Mesenchymal stem cell (in vitro differentiated cells and primary cell): ENCODE data around the gene PLCG2.
A peak's percentile ranks its signal among the peaks of the same experiment; 100 is the strongest.

Source experiments
- DNase-seq: peaks from one replicate; pipeline ENCODE4 v3.0.0-alpha.2; 2013
- H2AFZ ChIP-seq: one replicate; pipeline ENCODE4 v1.6.1; 2013; ENCODE audit warnings: low read depth, mild to moderate bottlenecking, control low read depth, inconsistent platforms, low read length, moderate library complexity
- H2AK5ac ChIP-seq: 2 replicates; pipeline ENCODE4 v1.6.1; 2013; ENCODE audit warnings: low read length, moderate library complexity, mild to moderate bottlenecking, inconsistent platforms; ENCODE audit not compliant: severe bottlenecking
- H2BK120ac ChIP-seq: one replicate; pipeline ENCODE4 v1.6.1; 2013; ENCODE audit warnings: low read depth, mild to moderate bottlenecking, inconsistent platforms, low read length, moderate library complexity
- H2BK12ac ChIP-seq, 2 experiments: one replicate each; pipeline ENCODE4 v1.6.1; 2013; ENCODE audit warnings: inconsistent platforms in 2 of 2, low read length in 2 of 2, mild to moderate bottlenecking in 2 of 2, moderate library complexity in 2 of 2, control low read depth in 1 of 2
- H2BK15ac ChIP-seq: one replicate; pipeline ENCODE4 v1.6.1; 2013; ENCODE audit warnings: mild to moderate bottlenecking, low read depth, inconsistent platforms; ENCODE audit not compliant: poor library complexity, severe bottlenecking
- H2BK5ac ChIP-seq: 2 replicates; pipeline ENCODE4 v1.6.1; 2013; ENCODE audit warnings: low read depth, mild to moderate bottlenecking, low read length, control low read depth, inconsistent platforms; ENCODE audit not compliant: poor library complexity, severe bottlenecking
- H3K14ac ChIP-seq, 2 experiments: one replicate each; pipeline ENCODE4 v1.6.1; 2013; ENCODE audit warnings: inconsistent platforms in 2 of 2, low read length in 2 of 2, control low read depth in 1 of 2, mild to moderate bottlenecking in 1 of 2, moderate library complexity in 1 of 2
- H3K18ac ChIP-seq, 2 experiments: one replicate each; pipeline ENCODE4 v1.6.1; 2013; ENCODE audit warnings: inconsistent platforms in 2 of 2, low read length in 2 of 2, control low read depth in 1 of 2, low read depth in 1 of 2, mild to moderate bottlenecking in 1 of 2
- H3K23ac ChIP-seq, 2 experiments: one replicate each; pipeline ENCODE4 v1.6.1; 2013; ENCODE audit warnings: inconsistent platforms in 2 of 2, low read length in 2 of 2, mild to moderate bottlenecking in 2 of 2, moderate library complexity in 2 of 2, control low read depth in 1 of 2
- H3K27ac ChIP-seq: 2 replicates; pipeline ENCODE4 v1.5.1; 2013; ENCODE audit warnings: mild to moderate bottlenecking, moderate library complexity, low read length, control low read depth, inconsistent platforms; ENCODE audit not compliant: poor library complexity, severe bottlenecking
- H3K27me3 ChIP-seq, 2 experiments: 2 replicates each; pipeline versions ENCODE4 v1.6.1 to v1.7.0; 2013; ENCODE audit warnings: low read length in 2 of 2, mild to moderate bottlenecking in 2 of 2, moderate library complexity in 2 of 2, control low read depth in 1 of 2, inconsistent platforms in 1 of 2; ENCODE audit not compliant: control insufficient read depth in 1 of 2, insufficient read depth in 1 of 2
- H3K36me3 ChIP-seq, 2 experiments: 2 replicates each; pipeline versions ENCODE4 v1.6.1 to v1.7.0; 2013; ENCODE audit warnings: low read length in 2 of 2, control low read depth in 1 of 2, inconsistent platforms in 1 of 2, low read depth in 1 of 2, mild to moderate bottlenecking in 1 of 2; ENCODE audit not compliant: insufficient read depth in 2 of 2, control insufficient read depth in 1 of 2
- H3K4ac ChIP-seq, 2 experiments: one replicate each; pipeline ENCODE4 v1.6.1; 2013; ENCODE audit warnings: inconsistent platforms in 2 of 2, low read length in 2 of 2, mild to moderate bottlenecking in 2 of 2, moderate library complexity in 2 of 2, control low read depth in 1 of 2, low read depth in 1 of 2
- H3K4me1 ChIP-seq: 2 replicates; pipeline ENCODE4 v1.6.1; 2013; ENCODE audit warnings: low read depth, low read length, control low read depth; ENCODE audit not compliant: control insufficient read depth, insufficient read depth
- H3K4me2 ChIP-seq: 2 replicates; pipeline ENCODE4 v1.6.1; 2013; ENCODE audit warnings: low read length, mild to moderate bottlenecking, inconsistent platforms; ENCODE audit not compliant: poor library complexity, severe bottlenecking
- H3K4me3 ChIP-seq, 2 experiments: 2 replicates each; pipeline versions ENCODE4 v1.5.1 to v1.7.0; 2013; ENCODE audit warnings: low read length in 2 of 2, mild to moderate bottlenecking in 2 of 2, control low read depth in 1 of 2, low read depth in 1 of 2; ENCODE audit not compliant: insufficient read depth in 1 of 2
- H3K79me1 ChIP-seq: replicated peaks from 2 replicates; pipeline ENCODE4 v1.6.1; 2013; ENCODE audit warnings: mild to moderate bottlenecking, control low read depth, low read length, inconsistent platforms; ENCODE audit not compliant: poor library complexity, severe bottlenecking
- H3K9ac ChIP-seq: 2 replicates; pipeline ENCODE4 v1.7.0; 2013; ENCODE audit warnings: mild to moderate bottlenecking, low read length, moderate library complexity
- H3K9me3 ChIP-seq: 2 replicates; pipeline ENCODE4 v1.7.0; 2013; ENCODE audit warnings: mild to moderate bottlenecking, low read length; ENCODE audit not compliant: control insufficient read depth
- H4K8ac ChIP-seq: one replicate; pipeline ENCODE4 v1.6.1; 2013; ENCODE audit warnings: inconsistent platforms, mild to moderate bottlenecking, low read length, moderate library complexity
- H4K91ac ChIP-seq: one replicate; pipeline ENCODE4 v1.6.1; 2013; ENCODE audit warnings: mild to moderate bottlenecking, low read length, inconsistent platforms
- WGBS: methylation state at CpG from one replicate; pipeline ENCODE4 v1.1.7; 2013; ENCODE audit warnings: mixed read lengths; 5-methylcytosine and 5-hydroxymethylcytosine counted together

PLCG2 gene

DNA sequence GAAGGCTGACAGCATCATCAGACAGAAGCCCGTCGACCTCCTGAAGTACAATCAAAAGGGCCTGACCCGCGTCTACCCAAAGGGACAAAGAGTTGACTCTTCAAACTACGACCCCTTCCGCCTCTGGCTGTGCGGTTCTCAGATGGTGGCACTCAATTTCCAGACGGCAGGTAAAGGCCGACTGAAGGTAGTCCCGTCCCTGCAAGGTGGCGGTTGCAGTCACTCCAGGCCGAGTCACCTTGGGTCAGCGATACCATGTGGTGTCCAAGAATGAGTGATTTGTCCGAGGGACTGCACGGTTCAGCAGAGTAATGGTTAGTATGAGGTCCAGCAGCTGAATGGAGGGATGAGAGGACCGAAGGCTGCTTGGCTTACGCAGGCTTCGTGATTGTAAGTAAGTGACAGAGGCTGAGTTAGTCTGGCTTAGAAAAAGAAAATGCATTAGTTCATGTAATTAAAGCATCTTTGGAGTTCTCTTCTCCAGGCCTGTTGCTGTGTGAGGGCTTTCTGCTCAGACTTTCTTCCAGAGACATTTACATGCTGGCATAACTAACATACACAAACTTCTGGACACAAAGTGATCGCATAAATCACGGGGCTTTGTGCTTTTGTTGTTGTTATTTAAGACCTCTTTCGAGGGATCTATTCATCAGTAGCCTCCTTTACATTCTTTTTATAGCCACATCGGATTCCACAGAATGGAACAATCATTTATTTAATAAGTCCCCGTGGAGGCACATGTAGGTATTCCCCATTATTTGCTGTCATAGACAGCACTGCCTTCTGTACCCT lies 157.3 kb downstream of the PLCG2 start:
- H4K8ac ChIP-seq = no peak overlapping the region
- no peak overlapping the region for H3K4me2 ChIP-seq
- no peaks in the 10 kb centered on the region for H3K79me1 ChIP-seq
- H3K4me1 ChIP-seq = peaks cover 2% of the 10 kb centered on the region
- H2AK5ac ChIP-seq = no peak overlapping the region
- 91% methylated on average over 22 of the region's 23 CpGs for WGBS
- H3K27ac ChIP-seq = no peak overlapping the region
- H2BK5ac ChIP-seq = no peak overlapping the region
- H2BK12ac ChIP-seq = no peak overlapping the region
- H2BK120ac ChIP-seq = no peak overlapping the region
- no peak for DNase-seq
- H3K4me3 ChIP-seq = no peak overlapping the region
- H3K4ac ChIP-seq = no peak overlapping the region
- H2AFZ ChIP-seq = no peak overlapping the region
- no peaks in the 10 kb centered on the region for H3K9me3 ChIP-seq
- peaks cover 6 to 48% of the 10 kb centered on the region in 2 experiments for H3K27me3 ChIP-seq
- no peak overlapping the region for H4K91ac ChIP-seq
- H3K9ac ChIP-seq = no peak overlapping the region
- no peak overlapping the region for H2BK15ac ChIP-seq
- no peak overlapping the region for H3K18ac ChIP-seq
- H3K23ac ChIP-seq = no peak overlapping the region
- H3K36me3 ChIP-seq = no peaks in the 10 kb centered on the region
- H3K14ac ChIP-seq = no peak overlapping the region

DNA sequence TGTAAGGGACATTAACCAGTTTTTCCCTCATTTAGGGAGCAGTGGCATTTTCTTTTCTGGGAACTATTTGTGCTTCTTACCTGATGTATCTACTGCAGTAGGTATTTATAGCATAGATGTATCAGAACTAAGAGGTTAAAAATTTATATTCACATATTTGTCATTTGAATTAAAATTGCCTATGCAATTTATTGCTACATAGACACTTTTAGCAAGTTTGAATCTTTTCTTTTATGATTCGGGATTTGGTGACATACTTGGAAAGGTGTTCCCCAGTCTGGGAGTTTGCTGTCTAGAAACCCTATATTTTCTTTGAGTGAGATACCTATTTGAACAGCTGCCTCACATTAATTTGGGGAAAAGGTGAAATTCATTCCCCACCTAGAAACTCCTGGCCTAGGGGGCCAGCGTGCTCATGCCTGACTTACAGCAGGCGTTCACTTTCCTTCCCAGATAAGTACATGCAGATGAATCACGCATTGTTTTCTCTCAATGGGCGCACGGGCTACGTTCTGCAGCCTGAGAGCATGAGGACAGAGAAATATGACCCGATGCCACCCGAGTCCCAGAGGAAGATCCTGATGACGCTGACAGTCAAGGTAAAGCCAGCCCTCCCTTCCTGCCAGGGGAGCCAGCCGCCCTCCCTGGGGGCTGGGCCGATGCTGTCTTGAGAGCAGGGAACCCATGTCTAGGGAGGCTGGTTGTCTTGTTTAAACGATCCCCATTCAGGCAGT lies 158.4 kb downstream of the PLCG2 start:
- Histone ChIP-seq H3K18ac (no peak overlapping the region), H2BK15ac (no peak overlapping the region), H2BK5ac (no peak overlapping the region), H4K8ac (no peak overlapping the region), H3K4me2 (peak overlapping the region; percentile 5), H2AFZ (no peak overlapping the region), H3K14ac (no peak overlapping the region), H3K36me3 (no peaks in the 10 kb centered on the region), H3K4me1 (peaks cover 2% of the 10 kb centered on the region), H3K79me1 (no peaks in the 10 kb centered on the region), H2AK5ac (no peak overlapping the region), H3K27ac (no peak overlapping the region), H3K9ac (peak overlapping the region; percentile 43), H2BK120ac (no peak overlapping the region), H3K27me3 (peaks cover 6 to 42% of the 10 kb centered on the region in 2 experiments), H4K91ac (no peak overlapping the region), H3K9me3 (no peaks in the 10 kb centered on the region), H3K4ac (no peak overlapping the region), H3K23ac (no peak overlapping the region), H2BK12ac (no peak overlapping the region), H3K4me3 (no peak overlapping the region)
- no peak for DNase-seq
- 83% methylated on average over 12 of the region's 13 CpGs for WGBS

DNA sequence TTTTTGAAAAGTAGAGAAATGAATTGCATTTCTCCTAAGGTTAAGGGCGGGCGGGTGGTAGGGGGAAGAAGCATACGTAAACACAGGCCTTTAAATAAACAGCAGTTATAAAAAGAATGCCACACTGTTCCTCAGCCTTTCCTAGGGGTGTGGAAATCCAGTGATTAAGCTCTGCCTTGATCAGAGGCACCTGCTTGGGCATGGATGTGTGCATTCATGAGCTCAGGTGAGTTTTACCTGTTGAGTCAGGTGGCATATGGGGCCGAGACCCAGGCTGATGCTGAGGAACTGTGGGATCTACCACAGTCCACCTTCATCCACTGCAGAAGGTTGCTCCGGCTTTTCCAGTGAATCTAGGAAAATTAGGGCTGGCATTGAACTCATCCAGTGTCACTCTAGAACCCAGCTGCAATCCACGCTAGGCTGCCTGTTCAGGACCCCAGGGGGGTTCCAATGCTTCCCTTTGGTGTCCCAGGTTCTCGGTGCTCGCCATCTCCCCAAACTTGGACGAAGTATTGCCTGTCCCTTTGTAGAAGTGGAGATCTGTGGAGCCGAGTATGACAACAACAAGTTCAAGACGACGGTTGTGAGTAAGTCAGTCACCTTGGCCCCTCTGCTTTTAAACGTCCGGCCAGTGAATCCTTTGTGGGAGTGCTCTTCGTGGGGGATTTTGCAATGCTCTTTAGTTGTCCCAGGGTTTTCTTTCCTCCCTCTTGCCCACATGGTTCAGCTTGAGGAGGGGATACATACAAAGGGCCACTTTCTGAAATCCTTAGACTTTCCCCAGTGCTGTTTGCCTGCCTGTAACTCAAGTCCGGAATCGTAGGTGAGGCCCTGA lies 159.5 kb downstream of the PLCG2 start:
- Histone ChIP-seq H3K4me1 (peaks cover 2% of the 10 kb centered on the region), H3K79me1 (no peaks in the 10 kb centered on the region), H3K9ac (no peak overlapping the region)

More for the DNA sequence above, 159.5 kb downstream of the PLCG2 start:
- Histone ChIP-seq H4K91ac (no peak overlapping the region), H3K27ac (no peak overlapping the region), H3K4me2 (no peak overlapping the region), H2AFZ (no peak overlapping the region), H4K8ac (no peak overlapping the region), H3K27me3 (peaks cover 6 to 41% of the 10 kb centered on the region in 2 experiments), H3K9me3 (no peaks in the 10 kb centered on the region), H3K23ac (no peak overlapping the region), H2BK120ac (no peak overlapping the region), H2BK5ac (no peak overlapping the region), H2AK5ac (no peak overlapping the region), H3K4ac (no peak overlapping the region), H3K36me3 (no peaks in the 10 kb centered on the region), H2BK12ac (no peak overlapping the region), H3K4me3 (no peak overlapping the region), H3K18ac (no peak overlapping the region), H2BK15ac (no peak overlapping the region), H3K14ac (no peak overlapping the region)
- whole genome bisulfite sequencing = 83% methylated on average over 17 of the region's 17 CpGs
- no peak for DNase-seq
